ENCODE results near the gene NCOA5.

Gene NCOA5

GRCh38 chr20:46089417-46090388 is at the start of gene NCOA5:
Gene NCOA5 (minus strand): TSS chr20:46089962. CDS start chr20:46079424, 10,538 bp downstream.
- peak; percentile 95 for DNase-seq

DNA sequence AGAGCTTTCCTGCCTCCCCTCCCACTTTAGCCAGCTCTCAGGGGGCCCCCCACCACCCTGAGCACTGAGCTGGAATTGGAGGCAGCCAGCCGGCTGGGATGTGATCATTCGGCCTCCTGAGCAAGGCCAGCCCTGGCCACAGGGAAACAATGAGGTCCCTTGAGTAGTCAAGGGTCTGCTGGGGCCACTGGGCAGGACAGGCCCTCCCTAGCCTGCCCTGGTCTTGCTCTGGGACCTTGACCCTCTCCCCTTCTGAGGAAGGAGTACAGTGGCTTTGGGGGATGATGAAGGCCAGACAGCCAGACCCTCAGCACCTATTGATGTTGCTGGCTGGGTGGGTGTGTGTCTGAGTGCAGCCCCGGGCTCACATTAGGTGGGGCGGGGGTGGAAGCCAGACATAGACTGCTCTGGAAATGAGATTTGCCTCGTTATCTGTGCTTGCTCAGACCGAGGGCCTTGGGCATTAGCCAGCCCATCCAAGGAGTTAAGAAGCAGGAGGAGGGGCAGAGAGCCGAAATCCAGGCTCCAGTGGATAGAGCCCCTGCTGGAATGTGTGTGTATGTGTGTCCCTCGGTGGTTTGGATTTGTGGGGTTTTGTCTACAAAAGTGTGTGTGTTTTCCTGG is 49.6 kb upstream of the NCOA5 start:
- no peak for DNase-seq

DNA sequence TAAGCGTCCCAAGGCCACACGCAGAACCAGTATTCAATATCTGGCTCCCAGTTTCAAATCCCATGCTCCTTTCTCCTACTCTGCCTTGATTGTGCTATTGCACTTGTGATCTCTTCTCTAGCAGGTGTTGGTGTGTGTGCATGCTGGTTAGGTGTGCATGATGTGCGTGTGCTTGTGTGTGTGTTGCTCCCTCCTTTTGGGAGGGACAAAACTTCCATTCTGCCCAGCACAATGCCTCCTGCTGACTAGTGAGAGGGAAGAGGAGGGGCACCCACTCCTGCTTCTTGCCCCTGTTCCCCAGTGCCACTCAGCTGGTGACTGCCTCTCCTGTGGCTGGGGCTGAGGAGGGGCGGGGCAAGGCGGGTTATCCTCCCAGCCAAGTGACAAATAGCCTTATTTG is 48.1 kb upstream of the NCOA5 start:
- DNase-seq, result no peak

- DNase-seq, result no peak
Measured at GRCh38 chr20:46135856-46136633, 46.3 kb upstream of the NCOA5 start.

- DNase-seq, result no peak
Measured at GRCh38 chr20:46134716-46135115, 45.0 kb upstream of the NCOA5 start.

GRCh38 chr20:46133886-46134654 is 44.3 kb upstream of the NCOA5 start:
- no peak for DNase-seq

DNA sequence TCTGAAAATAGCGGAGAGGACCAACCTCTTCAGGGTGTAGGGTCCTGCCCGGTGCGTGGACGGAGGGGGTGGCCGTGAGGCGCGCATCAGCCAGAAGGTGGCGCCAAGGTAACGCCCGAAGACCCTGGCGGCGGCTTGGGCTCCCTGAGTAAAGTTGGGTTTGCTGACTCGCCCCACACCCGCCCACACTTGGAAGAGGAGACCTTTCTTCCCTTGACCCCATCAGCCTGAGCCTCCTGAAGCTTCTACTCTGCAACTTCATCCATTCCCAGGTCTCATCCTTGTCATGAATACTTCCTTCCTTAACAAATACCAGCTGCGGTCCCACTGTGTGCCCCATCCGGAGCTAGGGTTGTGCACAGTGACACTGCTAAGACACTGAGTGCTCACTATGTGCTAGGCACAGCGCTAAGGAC is 43.0 kb upstream of the NCOA5 start:
- peak; percentile 26 for DNase-seq

DNA sequence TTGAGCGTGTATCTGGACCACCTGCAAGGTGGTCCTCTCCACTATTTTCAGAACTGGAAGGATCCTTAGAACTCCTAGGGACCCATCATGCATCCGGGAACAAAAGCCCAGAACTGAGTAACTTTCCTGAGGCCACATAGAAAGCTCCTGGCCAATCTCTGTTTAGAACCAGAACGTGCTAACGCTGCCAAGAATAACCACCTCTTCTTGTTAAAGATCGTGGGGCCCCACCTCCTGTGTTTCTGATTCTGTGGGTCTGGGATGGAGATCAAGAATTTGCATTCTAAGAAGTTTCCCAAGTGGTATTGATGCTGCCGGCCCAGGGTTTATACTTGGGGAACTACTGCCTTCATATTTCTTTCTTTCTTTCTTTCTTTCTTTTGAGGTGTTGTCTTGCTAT is 41.6 kb upstream of the NCOA5 start:
- DNase-seq, result no peak

GRCh38 chr20:46130534-46130933 is 40.8 kb upstream of the NCOA5 start:
- no peak for DNase-seq

GRCh38 chr20:46129955-46130481 is 40.3 kb upstream of the NCOA5 start:
- DNase-seq, result no peak

GRCh38 chr20:46128310-46129151 is 38.8 kb upstream of the NCOA5 start:
- DNase-seq, result peak; percentile 32

- no peak for DNase-seq
Measured at GRCh38 chr20:46127396-46128010, 37.7 kb upstream of the NCOA5 start.

DNA sequence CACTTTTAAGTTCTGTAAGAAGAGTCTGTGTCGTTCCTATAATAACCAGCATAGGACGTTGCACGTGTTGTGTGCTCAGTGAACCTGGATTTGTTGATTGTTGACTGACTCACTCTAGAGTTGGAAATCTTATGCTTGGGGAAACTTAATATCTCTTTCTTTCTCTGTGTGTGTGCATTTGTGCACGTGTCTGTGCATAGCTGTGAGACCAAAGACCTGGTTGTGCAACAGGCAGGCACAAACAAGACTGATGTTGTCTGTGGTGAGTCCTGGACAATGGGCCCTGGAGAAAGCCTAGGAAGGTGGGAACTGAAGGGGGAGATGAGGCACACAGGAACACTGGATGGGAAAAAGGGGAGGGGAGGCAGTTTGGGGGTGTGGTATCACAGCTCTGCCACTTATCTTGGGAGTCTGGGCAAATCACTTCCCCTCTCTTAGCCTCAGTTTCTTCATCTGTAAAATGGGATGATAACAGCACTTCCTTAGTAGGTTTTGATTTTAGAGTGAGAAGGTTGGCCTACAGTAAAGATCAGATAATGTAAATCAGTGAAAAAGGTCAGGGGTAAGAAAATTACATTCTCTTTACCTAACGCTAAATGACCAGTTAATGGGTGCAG is 36.8 kb upstream of the NCOA5 start:
- no peak for DNase-seq

- no peak for DNase-seq
Measured at GRCh38 chr20:46123482-46124245, 33.9 kb upstream of the NCOA5 start.

GRCh38 chr20:46122516-46123481 is 33.0 kb upstream of the NCOA5 start:
- no peak for DNase-seq

DNA sequence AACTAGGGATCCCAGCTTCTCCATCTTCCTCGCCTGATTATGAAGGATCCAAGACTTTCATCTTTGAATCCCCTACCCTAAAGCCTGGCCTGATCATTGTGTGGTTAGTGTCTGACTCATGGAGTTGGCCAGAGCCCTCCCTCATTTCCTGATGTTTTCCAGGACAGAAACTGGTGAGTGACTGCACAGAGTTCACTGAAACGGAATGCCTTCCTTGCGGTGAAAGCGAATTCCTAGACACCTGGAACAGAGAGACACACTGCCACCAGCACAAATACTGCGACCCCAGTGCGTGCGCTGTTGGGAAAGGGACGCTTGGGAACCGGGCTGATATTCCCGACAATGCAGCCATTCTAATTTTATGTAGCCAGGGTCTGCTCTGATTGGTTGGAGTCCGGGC is 32.3 kb upstream of the NCOA5 start:
- no peak for DNase-seq

DNA sequence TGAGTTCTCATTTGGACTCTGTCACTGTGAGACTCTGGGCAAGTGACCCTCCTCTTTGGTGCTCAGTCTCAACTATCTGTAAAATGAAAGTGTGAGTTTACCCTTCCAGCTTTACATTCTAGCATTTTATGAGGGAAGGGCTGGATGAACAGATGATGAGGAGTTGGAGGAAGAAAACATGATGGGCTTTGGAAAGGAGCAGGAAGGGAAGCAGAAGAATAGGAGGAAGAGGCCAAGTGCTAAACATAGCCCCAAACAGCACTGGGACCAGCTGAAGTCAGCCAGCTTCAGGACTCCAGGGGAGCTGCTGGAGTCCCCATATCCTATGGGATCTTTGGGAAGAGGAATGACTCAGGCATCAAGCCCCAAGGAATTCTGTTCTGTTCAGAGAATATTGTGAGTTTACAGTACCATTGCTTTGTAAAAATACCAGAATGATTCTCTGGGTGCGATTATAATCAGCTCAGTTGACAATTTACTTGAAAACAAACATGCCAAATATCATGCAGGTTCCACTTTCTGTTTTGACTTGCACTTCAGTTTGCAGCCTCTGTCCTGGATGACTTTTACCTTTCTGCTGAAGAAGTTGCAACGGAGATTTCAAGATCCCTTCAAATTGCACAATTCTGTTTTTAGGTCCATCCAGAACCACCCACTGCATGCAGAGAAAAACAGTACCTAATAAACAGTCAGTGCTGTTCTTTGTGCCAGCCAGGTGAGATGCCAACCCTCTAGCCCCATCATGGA is 31.6 kb upstream of the NCOA5 start:
- no peak for DNase-seq

GRCh38 chr20:46120136-46120535 is 30.4 kb upstream of the NCOA5 start:
- no peak for DNase-seq
